Activated B cell treated with CpG ODN at 0.5 μM for 24 hours (primary cell): ENCODE measurements around the gene SCARB1. TPM values are rescaled to one million over a fixed set of nuclear protein-coding genes. Genes with fewer than 3 reads are reported as not detected.

ENCODE experiments used
- ATAC-seq: fragments of 200-7000 bp; cut with Tn5 transposase; one replicate; pipeline ENCODE4 v1.10.0; 2021; ENCODE audit warnings: low read depth, mild to moderate bottlenecking, moderate library complexity
- CTCF ChIA-PET: fragments of 350-600 bp; sonication (Branson Sonifier 250); formaldehyde crosslinking; loops from one replicate; lab custom pipeline; 2021; ENCODE audit warnings: antibody characterized with exemption; lab: Charles Lee
- POLR2A ChIA-PET: fragments of 350-600 bp; sonication (Branson Sonifier 250); formaldehyde crosslinking; loops from one replicate; lab custom pipeline; 2021; ENCODE audit warnings: antibody characterized with exemption; lab: Charles Lee
- DNase-seq: peaks from one replicate; pipeline ENCODE4 v3.0.0; 2022
- H3K27ac Mint-ChIP-seq: one replicate; pipeline ENCODE4 v1.8.0; 2020; ENCODE audit warnings: mixed read lengths
- H3K27me3 Mint-ChIP-seq: one replicate; pipeline ENCODE4 v1.8.0; 2021; ENCODE audit warnings: mixed read lengths
- H3K36me3 Mint-ChIP-seq: one replicate; pipeline ENCODE4 v1.8.0; 2021; ENCODE audit warnings: low read depth, mixed read lengths
- H3K4me1 Mint-ChIP-seq: one replicate; pipeline ENCODE4 v1.8.0; 2021; ENCODE audit warnings: mixed read lengths
- H3K4me3 Mint-ChIP-seq: one replicate; pipeline ENCODE4 v1.8.0; 2020; ENCODE audit warnings: mild to moderate bottlenecking, mixed read lengths
- H3K9me3 Mint-ChIP-seq: one replicate; pipeline ENCODE4 v1.8.0; 2020; ENCODE audit warnings: mixed read lengths
- CTCF ChIP-seq: fragments of 200-600 bp; IDR thresholded peaks from one replicate; pipeline ENCODE4 v1.8.0; 2022; ENCODE audit warnings: antibody characterized with exemption, mild to moderate bottlenecking
- intact Hi-C: fragments of 100-400 bp; cut with micrococcal nuclease; formaldehyde crosslinking; loops from one replicate; pipeline ENCODE4 v1.15.1; 2024
- total RNA-seq: library from RNA; stranded (reverse); gene quantifications from 2 replicates; pipeline ENCODE4 v1.2.3, GENCODE V29; 2022

Gene SCARB1
- total RNA-seq, 1 donor from 2014 or later: 39.3 TPM

DNA sequence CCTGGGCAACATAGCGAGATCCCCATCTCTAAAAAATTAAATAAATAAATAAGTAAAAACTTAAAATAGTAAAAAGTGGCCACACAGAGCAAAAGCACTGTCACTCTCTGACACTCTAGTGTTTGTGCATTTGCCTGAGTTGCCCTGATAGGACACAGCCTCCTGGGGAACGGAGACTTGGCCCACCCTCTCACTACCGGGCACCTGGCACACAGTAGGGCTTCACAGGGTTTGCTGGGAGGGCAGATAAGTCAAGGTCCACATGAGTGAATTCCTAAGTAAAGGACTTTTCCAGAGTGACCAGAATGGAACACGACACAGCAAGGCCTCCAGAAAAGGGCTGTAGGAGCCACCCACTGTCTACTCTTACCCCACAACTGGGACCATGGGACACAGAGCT, 54.3 kb downstream of the SCARB1 start:
- POLR2A ChIA-PET: no interaction called here
- intact Hi-C loops: no loop called here
- Mint-ChIP-seq H3K9me3 (no peaks in the 10 kb centered on the region), H3K27ac (no peak overlapping the region), H3K27me3 (no peaks in the 10 kb centered on the region), H3K4me1 (no peaks in the 10 kb centered on the region), H3K4me3 (no peak overlapping the region), H3K36me3 (peaks cover 61% of the 10 kb centered on the region)
- ATAC-seq (no peak), DNase-seq (no peak)
- CTCF ChIA-PET: no interaction called here
- TF ChIP-seq CTCF: no peak

DNA sequence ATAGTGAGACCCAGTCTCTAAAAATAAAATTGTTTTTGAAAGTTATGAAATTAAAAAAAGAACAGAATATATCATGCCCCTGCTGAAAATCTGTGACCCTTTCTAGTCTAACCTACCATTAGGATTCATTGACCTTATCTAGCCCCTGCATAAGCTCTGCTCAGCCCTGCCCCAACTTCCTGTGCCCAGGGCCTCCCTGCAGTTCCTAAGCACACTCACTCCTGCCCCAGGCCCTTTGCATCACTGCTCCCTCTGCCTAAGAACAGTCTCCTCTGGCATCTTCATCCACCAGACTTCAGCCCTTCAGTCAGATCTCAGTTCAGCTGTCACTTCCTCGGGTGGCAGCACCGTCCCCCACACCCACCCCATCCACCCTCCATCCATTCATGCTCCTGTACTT, 55.4 kb downstream of the SCARB1 start:
- intact Hi-C loops: no loop called here
- H3K4me1 Mint-ChIP-seq: no peaks in the 10 kb centered on the region
- CTCF ChIA-PET: no interaction called here
- no peak for ATAC-seq
- H3K9me3 Mint-ChIP-seq: no peaks in the 10 kb centered on the region
- H3K36me3 Mint-ChIP-seq: peaks cover 55% of the 10 kb centered on the region
- TF ChIP-seq CTCF: no peak
- DNase-seq: no peak
- H3K27me3 Mint-ChIP-seq: no peaks in the 10 kb centered on the region
- POLR2A ChIA-PET: no interaction called here
- H3K27ac Mint-ChIP-seq: peak overlapping the region; percentile 16
- H3K4me3 Mint-ChIP-seq: no peak overlapping the region

DNA sequence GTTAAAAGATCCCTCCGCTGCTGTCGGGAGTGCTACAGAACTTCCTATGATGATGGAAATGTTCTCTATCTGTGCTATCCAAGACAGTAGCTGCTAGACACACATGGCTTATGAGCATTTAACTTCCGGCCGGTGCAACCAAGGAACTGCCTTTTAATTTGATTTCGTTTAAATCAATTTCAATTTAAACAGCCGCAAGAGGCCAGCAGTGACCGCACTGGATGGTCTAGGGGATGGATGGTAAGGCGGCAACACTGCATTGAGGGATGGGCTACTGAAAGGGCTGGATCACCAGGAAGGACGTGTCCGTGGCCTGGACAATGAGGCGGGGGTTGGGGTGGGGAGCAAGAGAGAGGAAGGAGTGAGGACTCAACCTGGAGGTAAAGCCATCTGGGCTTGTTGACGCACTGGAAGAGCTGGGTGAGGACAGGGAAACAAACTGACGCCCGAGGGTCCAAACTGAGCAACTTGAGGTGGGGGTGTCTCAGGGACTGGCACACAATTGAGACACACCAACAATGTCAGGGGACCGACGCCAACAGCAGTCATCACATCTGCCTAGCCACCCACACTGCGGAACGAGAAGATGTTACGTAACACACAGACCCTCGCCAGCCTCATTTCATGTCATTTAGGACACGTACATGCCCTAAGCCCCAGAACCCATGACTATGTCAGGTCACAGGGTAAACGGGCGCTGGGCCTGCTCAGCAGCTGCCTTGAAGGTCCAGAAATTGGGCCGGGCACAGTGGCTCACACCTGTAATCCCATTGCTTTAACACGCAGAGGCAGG, 57.6 kb downstream of the SCARB1 start:
- ATAC-seq: no peak
- POLR2A ChIA-PET: no interaction called here
- TF ChIP-seq CTCF: no peak
- H3K27ac Mint-ChIP-seq: no peak overlapping the region
- H3K9me3 Mint-ChIP-seq: no peaks in the 10 kb centered on the region
- DNase-seq: no peak
- no peak overlapping the region for H3K4me3 Mint-ChIP-seq
- intact Hi-C loops: no loop called here
- H3K4me1 Mint-ChIP-seq: no peaks in the 10 kb centered on the region
- peaks cover 46% of the 10 kb centered on the region for H3K36me3 Mint-ChIP-seq
- H3K27me3 Mint-ChIP-seq: no peaks in the 10 kb centered on the region
- CTCF ChIA-PET: no interaction called here

- DNase-seq: no peak
- intact Hi-C loops: no loop called here
- no peak for ATAC-seq
- CTCF ChIA-PET: no interaction called here
- Mint-ChIP-seq H3K27ac (no peak overlapping the region), H3K4me3 (no peak overlapping the region), H3K36me3 (peaks cover 46% of the 10 kb centered on the region), H3K4me1 (no peaks in the 10 kb centered on the region), H3K9me3 (no peaks in the 10 kb centered on the region), H3K27me3 (no peaks in the 10 kb centered on the region)
- TF ChIP-seq CTCF: no peak
- POLR2A ChIA-PET: no interaction called here
Measured at GRCh38 chr12:124805050-124805449, 58.6 kb downstream of the SCARB1 start.

DNA sequence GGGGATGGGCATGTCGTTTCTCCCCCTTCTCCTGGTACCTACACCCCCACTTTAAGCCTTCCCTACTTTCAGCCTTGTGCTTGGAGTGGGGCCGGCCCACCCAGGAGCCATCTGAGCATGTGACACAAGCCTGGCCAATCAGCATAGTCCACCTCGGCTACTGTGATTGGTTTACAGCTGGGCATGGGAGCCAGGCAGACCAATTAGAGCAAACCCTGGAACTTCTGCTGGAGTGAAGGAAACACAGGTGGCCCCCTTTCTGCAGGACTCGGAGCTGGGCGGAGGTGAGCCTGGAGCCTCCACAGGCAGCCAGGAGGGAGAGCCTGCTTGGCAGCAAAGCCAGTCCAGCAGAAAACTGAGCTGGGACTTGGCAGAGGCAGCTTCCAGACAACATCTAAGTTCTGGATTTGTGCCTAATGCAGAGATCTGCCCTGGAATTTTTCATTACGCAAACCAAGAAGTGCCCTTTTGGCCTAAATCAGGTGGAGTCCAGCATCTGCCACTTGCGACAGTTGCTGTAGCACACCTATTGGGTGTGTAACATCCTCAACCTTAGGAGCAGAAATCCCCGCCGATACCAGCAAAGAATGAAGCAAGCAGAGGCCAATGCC, 59.5 kb downstream of the SCARB1 start:
- Mint-ChIP-seq H3K4me1 (no peaks in the 10 kb centered on the region), H3K36me3 (peaks cover 49% of the 10 kb centered on the region), H3K27ac (no peak overlapping the region), H3K4me3 (no peak overlapping the region), H3K27me3 (no peaks in the 10 kb centered on the region), H3K9me3 (no peaks in the 10 kb centered on the region)
- ChIA-PET POLR2A (no interaction called here), CTCF (no interaction called here)
- DNase-seq: no peak
- no peak for TF ChIP-seq CTCF
- no peak for ATAC-seq
- intact Hi-C loops: no loop called here
